ENCODE data around the gene SCAF11.

Gene SCAF11

DNA sequence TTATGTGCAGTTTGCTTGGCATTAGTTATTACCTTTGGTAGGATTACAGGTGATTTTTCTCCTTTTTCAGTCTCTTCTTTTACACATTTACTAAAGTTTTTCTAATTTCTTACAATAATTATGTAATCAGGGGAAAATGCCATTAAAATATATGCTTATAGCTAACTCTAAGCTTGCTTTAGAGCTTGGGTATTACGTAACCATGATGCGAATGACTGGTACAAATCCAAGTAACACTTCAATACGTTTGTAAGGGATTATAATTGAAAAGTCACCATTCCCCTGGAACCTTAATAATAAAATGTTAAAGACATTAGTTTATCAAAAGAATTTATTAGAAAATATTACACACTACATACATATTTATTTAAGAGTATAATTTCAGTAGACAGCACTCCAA, 71.6 kb downstream of the SCAF11 start:
- DNase-seq (ENCODE audit: low read depth): no peak

- DNase-seq (ENCODE audit: low read depth): no peak
Measured at GRCh38 chr12:45915405-45915804, 75.0 kb downstream of the SCAF11 start.

DNA sequence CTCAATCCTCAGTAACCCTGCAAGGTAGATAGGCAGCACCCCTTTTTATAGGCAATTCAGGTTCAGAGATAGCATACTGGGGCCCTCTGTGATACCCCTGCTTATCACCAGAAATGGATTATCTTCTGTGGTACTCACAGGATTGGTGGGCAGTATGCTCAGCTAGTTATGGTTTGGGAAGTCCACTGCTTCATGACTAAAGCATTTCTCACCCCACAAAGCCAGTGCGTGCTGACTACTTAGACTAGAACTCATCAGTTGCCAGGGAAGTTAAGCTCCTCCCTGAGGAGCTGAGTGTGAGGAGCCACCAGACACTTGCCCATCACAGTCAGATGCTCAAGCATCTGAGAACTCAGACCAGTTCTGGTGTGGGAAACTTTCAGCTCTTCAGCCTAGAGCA, 76.3 kb downstream of the SCAF11 start:
- no peak for DNase-seq (ENCODE audit: low read depth)

GRCh38 chr12:45913631-45914030, 76.7 kb downstream of the SCAF11 start:
- no peak for DNase-seq (ENCODE audit: low read depth)

DNA sequence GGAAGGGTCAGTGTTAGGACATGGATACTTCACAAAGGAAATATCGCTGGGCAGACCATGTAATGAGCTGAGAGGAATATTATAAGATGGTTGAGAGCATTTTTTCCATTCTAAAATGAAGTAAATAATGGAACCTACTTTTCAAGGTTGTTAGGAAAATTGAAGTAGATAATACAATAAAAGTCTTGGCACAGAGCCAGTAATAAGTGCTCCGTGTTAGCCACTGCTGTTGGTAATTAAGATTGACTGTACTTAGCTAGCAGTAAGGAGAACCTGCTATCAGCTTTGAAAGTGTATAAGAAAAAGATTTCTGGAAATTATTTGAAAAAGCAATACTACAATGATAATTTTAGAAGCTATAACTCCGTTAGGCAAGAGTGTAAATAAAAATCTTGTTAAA, 77.6 kb downstream of the SCAF11 start:
- no peak for DNase-seq (ENCODE audit: low read depth)

- DNase-seq (ENCODE audit: low read depth): no peak
Measured at GRCh38 chr12:45909041-45909713, 81.2 kb downstream of the SCAF11 start.

GRCh38 chr12:45907955-45908354, 82.4 kb downstream of the SCAF11 start:
- DNase-seq (ENCODE audit: low read depth): no peak

DNA sequence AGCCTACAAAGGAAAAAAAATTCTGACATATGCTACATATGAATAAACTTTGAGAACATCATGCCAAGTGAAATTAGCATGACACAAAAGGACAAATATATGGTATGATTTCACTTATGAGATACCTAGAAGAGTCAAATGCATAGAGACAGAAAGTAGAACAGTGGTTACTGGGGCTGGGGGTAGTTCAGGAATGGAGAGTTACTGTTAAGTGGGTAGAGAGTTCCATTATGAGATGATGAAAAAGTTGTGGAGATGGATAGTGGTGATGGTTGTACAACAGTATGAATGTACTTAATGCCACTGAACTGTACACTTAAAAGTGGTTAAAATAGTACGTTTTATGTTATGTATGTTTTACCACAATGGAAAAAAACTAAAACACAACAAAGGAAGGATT, 92.3 kb downstream of the SCAF11 start:
- DNase-seq (ENCODE audit: low read depth): no peak

- no peak for DNase-seq (ENCODE audit: low read depth)
Measured at GRCh38 chr12:45895961-45896360, 94.4 kb downstream of the SCAF11 start.

DNA sequence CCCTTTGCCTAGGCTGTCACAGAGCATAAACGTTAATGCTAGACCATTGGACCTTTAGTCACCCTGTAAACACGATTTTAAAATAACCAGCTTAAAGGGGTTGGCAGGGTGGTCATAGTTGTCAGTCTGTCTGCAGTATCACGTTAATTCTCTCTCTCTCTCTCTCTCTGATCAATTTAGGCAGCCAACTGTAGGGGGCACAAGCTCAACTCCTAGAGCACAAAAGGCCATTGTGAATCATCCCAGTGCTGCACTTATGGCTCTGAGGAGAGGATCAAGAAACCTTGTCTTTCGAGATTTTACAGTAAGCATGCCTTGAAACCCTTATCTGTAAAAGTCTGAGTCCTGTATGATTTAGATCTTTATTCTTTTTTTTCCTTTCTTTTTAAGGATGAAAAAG, 97.1 kb downstream of the SCAF11 start:
- DNase-seq (ENCODE audit: low read depth): no peak

- no peak for DNase-seq (ENCODE audit: low read depth)
Measured at GRCh38 chr12:45890276-45890675, 100.1 kb downstream of the SCAF11 start.

GRCh38 chr12:45887544-45887943, 102.8 kb downstream of the SCAF11 start:
- no peak for DNase-seq (ENCODE audit: low read depth)

DNA sequence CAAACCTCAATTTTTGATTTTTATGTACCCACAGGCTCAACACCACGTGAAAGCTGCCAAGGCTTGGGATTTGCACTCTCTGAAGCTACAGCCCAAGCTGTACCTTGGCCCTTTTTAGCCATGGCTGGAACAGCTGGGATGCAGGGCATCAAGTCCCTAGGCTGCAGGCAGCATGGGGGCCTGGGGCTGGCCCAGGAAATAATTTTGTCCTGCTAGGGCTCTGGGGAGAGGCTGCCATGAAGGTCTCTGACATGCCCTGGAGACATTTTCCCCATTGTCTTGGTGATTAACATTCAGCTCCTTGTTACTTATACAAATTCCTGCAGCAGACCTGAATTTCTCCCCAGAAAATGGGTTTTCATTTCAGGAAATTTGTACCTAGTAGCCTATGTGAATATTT, 103.7 kb downstream of the SCAF11 start:
- DNase-seq (ENCODE audit: low read depth): no peak

- no peak for DNase-seq (ENCODE audit: low read depth)
Measured at GRCh38 chr12:45883187-45883586, 107.2 kb downstream of the SCAF11 start.

GRCh38 chr12:45880533-45880932, 109.8 kb downstream of the SCAF11 start:
- DNase-seq (ENCODE audit: low read depth): no peak

DNA sequence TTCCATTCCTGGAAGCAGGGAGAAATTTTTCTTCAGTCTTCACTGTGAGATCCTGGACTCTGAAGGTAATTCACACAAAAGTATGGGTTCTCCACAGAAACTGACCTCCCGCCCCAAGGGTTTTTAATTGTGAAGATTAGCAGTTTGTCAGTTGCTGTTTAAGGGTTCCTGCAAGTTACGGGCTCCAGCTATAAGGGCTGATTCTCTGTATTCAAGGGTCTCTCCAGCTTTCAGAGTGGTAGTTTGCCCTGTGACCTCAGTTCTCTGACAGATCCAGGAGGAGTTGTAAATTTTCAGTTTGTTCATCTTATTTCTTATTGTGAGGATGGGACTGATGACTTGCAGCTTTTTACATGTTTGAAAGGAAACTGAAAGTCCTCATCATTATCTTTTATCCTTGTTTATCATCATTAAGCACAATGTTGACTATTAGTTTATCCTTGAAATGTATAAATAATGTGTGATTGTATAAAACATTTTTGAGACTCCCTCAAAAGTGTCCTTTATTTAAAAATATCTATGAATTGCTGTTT, 110.9 kb downstream of the SCAF11 start:
- DNase-seq (ENCODE audit: low read depth): no peak

GRCh38 chr12:45878630-45879255, 111.6 kb downstream of the SCAF11 start:
- DNase-seq (ENCODE audit: low read depth): no peak

DNA sequence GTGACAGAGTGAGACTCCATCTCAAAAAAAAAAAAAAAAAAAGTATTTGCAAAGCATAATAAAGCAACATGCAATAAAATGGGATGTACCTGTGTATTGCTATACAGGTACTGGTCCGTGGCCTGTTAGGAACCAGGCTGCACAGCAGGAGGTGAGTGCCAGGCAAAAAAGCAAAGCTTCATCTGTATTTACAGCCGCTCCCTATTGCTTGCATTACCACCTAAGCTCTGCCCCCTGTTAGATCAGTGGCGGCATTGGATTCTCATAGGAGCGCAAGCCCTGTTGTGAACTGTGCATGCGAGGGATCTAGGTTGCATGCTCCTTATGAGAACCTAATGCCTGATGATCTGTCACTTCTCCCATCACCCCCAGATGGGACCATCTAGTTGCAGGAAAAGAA, 113.3 kb downstream of the SCAF11 start:
- no peak for DNase-seq (ENCODE audit: low read depth)

- DNase-seq (ENCODE audit: low read depth): no peak
Measured at GRCh38 chr12:45872446-45872845, 117.9 kb downstream of the SCAF11 start.

Measured in stimulated activated CD8-positive, alpha-beta memory T cell treated with anti-CD3 and anti-CD28 coated beads, Interleukin-12 subunit alpha, Interleukin-12 subunit beta, amount 100 ng/mL, for 4 hours (primary cell).